ENCODE measurements around the gene STAT2. TPM values are rescaled to one million over a fixed set of nuclear protein-coding genes. Genes with fewer than 3 reads are reported as not detected.

The STAT2 gene
- total and polyA plus RNA-seq, 10 of the 15 experiments (the other 5 are each of a cell fraction or from before 2014, with no cell fraction given): 16.9 to 106 (median 77.9) TPM

DNA sequence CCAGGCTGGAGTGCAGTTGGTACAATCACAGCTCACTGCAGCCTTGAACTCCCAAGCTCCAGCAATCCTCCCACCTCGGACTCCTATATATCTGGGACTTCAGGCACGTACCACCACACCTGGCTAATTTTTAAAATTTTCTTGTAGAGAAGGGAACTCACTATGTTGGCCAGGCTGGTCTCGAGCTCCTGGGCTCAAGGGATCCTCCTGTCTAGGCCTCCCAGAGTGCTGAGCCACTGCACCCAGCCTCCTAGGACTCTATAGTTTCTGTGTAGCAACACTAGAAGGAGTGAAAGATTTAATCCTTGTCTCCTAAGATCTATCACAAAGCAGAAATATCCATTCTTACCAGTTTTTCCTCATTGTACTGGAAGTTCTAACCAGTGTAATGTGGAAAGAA, 7.0 kb upstream of the STAT2 start:
- no peaks in the 10 kb centered on the region for H3K27me3 ChIP-seq (replicated peaks in 1 of 2; ENCODE audit: control insufficient read depth in 2 of 2, insufficient read depth in 2 of 2, low read length in 1 of 2)
- H3K9ac ChIP-seq (ENCODE audit: control insufficient read depth, insufficient read depth, low read length): no peak overlapping the region
- ChIA-PET POLR2A (interaction anchor here (1.3 kb wide), 1 partner anchor 8 kb away, joined by 6 read pairs; no protein-coding TSS in a partner anchor), SMC1A (ENCODE audit: uncharacterized antibody, unreplicated experiment) (interaction anchor here (0.9 to 1.2 kb wide), 2 partner anchors 8 to 9 kb away, joined by 3 read pairs; no protein-coding TSS in a partner anchor), RAD21 (ENCODE audit: unreplicated experiment) (no interaction called here), CTCF (interaction anchor here (1.1 kb wide), 1 partner anchor 224 kb away, joined by 3 read pairs; no protein-coding TSS in a partner anchor)
- in situ Hi-C loops (cut with MboI) (no loop called here), intact Hi-C loops (cut with micrococcal nuclease; ENCODE audit: unreplicated experiment) (no loop called here)
- no peaks in the 10 kb centered on the region for H4K20me1 ChIP-seq (ENCODE audit: control insufficient read depth, insufficient read depth)
- no TSS peak for BruUV-seq (replicated peaks)
- no peaks in the 10 kb centered on the region for H3K36me3 ChIP-seq (ENCODE audit: control insufficient read depth in 2 of 2, insufficient read depth in 2 of 2, low read length in 1 of 2)
- TF ChIP-seq, protein P1, sequence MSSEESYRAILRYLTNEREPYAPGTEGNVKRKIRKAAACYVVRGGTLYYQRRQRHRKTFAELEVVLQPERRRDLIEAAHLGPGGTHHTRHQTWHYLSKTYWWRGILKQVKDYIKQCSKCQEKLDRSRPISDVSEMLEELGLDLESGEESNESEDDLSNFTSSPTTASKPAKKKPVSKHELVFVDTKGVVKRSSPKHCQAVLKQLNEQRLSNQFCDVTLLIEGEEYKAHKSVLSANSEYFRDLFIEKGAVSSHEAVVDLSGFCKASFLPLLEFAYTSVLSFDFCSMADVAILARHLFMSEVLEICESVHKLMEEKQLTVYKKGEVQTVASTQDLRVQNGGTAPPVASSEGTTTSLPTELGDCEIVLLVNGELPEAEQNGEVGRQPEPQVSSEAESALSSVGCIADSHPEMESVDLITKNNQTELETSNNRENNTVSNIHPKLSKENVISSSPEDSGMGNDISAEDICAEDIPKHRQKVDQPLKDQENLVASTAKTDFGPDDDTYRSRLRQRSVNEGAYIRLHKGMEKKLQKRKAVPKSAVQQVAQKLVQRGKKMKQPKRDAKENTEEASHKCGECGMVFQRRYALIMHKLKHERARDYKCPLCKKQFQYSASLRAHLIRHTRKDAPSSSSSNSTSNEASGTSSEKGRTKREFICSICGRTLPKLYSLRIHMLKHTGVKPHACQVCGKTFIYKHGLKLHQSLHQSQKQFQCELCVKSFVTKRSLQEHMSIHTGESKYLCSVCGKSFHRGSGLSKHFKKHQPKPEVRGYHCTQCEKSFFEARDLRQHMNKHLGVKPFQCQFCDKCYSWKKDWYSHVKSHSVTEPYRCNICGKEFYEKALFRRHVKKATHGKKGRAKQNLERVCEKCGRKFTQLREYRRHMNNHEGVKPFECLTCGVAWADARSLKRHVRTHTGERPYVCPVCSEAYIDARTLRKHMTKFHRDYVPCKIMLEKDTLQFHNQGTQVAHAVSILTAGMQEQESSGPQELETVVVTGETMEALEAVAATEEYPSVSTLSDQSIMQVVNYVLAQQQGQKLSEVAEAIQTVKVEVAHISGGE (CRISPR knock-in tag; IDR thresholded peaks at IDR 0.05): no peak
- TF ChIP-seq GATAD2B (conservative IDR thresholded peaks at IDR 0.05; ENCODE audit: low read depth): no peak
- TF ChIP-seq, protein P2, sequence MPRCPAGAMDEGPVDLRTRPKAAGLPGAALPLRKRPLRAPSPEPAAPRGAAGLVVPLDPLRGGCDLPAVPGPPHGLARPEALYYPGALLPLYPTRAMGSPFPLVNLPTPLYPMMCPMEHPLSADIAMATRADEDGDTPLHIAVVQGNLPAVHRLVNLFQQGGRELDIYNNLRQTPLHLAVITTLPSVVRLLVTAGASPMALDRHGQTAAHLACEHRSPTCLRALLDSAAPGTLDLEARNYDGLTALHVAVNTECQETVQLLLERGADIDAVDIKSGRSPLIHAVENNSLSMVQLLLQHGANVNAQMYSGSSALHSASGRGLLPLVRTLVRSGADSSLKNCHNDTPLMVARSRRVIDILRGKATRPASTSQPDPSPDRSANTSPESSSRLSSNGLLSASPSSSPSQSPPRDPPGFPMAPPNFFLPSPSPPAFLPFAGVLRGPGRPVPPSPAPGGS (IDR thresholded peaks at IDR 0.05; ENCODE audit: borderline replicate concordance, insufficient read depth, low read depth, low read length, poor library complexity, severe bottlenecking): no peak
- no peak overlapping the region for H3K27ac ChIP-seq (ENCODE audit: control insufficient read depth, insufficient read depth)
- no peak overlapping the region for H2AFZ ChIP-seq (ENCODE audit: control insufficient read depth, low read depth, low read length)
- no peak overlapping the region for H3K4me2 ChIP-seq (ENCODE audit: control insufficient read depth, insufficient read depth)
- ATAC-seq (no peak), DNase-seq (ENCODE audit: low read depth, low spot score) (no peak), FAIRE-seq (no peak)
- H3K4me1 ChIP-seq (ENCODE audit: control insufficient read depth, insufficient read depth, low read length): no peaks in the 10 kb centered on the region
- H3K9me3 ChIP-seq (replicated peaks; ENCODE audit: control insufficient read depth, insufficient read depth, low read length): no peaks in the 10 kb centered on the region
- no peaks in the 10 kb centered on the region for H3K79me2 ChIP-seq (ENCODE audit: control insufficient read depth, insufficient read depth, low read length)
- WGBS (ENCODE audit: insufficient coverage, insufficient replicate concordance, low lambda C conversion rate, missing lambda C conversion rate): 19% methylated on average over 3 of the region's 3 CpGs
- no peak overlapping the region for H3K4me3 ChIP-seq

Measured in GM12878 (cell line).